HG03045 (cell line): Measurements from ENCODE around the gene FBN1.

Experiments
- ATAC-seq: cut with Tn5 transposase; IDR thresholded peaks from one replicate; pipeline ENCODE4 v1.9.1; 2021; ENCODE audit warnings: mild to moderate bottlenecking, moderate library complexity; ENCODE audit not compliant: unreplicated experiment

The FBN1 gene

DNA sequence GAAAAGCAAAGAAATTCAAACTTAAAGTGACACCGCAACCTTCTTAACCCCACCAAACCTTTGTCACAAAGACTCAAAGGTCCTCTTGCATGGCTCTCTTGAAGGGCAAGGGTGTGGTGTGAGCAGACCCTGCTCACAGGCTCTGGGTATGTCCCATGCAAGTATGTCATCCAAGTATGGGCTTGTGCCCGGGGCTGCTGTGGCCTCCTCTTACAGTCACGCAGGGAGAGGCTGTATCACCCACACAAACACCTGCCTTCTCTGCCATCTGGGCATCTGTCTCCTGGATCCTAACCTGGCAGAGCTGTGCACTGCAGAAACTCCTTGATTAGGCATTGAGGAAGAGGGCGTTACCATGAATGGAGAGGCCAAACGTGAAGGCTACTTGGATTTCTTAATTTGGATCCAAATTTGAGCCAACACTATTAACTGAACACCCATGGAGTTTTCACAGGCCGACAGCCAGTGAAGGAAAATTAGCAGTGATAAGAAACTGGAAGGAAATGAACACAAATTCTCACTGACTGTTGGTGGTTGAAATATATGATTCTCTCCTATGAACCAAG lies 167.6 kb downstream of the FBN1 start:
- ATAC-seq: no peak

DNA sequence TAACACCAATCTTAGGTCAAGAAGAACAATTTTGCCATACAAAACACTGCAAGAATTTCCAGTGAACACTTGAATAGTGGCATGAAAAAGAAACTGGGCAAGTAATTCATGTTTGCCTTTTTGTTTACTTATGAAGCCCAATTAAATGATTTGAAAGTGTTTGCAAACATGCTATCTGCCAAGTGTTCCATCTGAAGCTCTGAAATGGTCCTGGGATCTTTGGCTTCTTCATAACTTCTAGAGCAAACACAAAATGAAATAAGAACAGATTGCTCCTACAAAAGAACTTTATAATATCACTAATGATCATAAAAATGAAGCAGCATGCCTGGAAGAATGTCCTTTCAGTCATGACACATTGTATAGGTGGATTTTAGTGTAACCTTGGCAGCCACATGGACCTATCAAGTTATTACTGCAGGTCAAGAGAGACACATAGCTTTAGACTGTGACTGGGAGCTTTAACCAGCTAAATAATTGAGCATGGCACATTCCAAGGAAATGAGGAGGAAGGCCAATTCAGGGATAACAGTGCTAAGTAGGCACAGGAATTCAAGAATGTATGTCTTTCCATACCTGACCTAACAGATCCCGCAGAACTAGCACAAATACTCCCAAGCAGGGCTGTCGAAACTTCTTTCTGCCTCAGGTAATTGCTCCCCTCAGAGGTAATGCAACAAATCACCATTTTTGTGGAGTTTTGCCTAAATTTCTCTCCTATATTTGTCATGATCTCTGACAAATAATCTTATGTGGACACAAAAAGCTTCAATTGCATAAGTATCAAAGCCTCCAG lies 169.7 kb downstream of the FBN1 start:
- no peak for ATAC-seq

DNA sequence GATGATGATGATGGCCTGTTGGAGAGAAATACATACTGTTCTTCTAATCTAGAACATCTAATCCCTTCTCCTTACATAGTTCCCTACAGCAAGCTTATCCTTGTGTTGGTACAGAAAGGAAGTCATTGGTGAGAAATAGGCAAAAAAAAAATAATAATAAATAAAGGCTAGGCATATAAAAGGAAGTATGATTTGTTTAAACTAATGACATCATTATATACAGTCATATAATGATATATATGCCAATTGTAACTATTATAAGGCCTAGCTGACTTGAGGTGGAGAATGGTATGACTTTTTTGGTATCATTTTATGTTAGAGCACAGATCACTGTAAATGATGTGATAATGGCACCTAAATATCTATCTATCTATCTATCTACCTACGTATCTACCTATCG lies 171.8 kb downstream of the FBN1 start:
- no peak for ATAC-seq

DNA sequence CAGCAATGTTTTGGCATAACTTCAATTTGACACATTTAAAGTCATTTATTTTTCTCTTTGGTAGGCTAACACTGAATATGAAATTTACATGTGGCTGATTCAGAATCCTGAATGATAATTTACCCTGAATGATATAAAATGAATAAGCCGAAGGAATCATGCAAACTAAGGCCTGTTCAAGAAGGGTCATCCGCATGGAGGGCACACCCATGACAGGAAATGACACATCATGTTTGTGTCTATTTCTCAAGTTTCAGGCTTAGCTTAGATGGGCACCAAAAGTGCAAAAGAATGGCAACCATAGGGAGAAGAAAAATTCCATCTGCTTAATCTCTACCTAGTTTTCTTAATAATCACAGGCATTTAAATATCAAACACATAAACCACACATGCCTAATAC lies 172.8 kb downstream of the FBN1 start:
- no peak for ATAC-seq

DNA sequence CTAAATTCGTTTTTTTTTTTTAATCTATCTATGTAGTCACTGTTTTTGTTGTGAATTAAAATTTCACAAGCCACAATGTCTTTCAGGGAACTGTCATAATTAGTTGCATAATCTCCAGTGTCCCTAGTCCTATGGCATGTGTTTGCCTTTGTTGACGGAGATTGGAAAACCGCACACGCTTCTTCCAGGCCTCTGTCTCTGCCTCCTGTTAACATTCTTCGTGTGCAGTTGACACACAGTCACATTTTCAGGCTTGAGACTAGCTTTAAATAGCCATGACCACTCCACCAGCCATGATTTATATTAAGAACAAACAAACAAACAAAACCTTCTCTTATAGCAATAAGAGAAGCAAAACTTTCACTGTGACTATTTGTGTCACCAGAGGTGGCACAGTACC lies 174.4 kb downstream of the FBN1 start:
- ATAC-seq: no peak

DNA sequence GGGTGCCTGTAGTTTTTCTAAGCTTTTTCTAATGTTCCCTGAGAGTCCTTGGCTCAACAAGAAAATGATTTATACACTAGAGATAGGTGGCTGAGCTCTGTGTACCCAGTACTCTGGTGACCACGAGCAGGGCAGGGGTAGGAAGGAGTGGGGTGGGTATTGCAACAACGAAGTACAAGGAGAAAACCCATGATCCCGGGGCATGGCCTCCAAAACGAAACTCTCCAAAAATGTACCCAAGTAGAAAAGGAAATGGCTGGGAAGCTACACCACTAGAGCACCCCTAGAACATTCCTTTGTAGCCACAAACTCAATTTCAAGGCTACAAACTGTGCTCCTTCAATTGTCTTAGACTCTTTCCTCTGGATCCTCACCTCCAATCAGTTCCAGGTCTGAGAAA lies 175.4 kb downstream of the FBN1 start:
- no peak for ATAC-seq

DNA sequence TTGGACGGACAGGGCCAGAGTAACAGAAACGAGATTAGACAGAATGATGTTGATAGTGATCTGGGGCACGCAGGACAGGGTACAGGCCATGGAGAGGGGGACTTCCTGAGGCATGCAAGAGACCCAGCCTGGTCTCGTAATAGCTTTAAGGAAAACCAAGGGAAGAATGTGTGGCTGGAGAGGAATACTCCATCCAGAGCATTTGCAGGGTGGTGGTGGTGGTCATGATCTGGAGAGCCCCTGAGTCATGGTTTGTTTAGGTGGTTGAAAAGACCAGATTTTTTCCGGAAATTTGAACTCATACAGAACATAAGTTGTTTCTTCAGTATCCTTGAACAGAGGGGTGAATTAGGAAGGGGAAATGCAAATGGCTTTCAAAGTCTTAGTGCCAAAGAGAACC lies 175.8 kb downstream of the FBN1 start:
- ATAC-seq: no peak

DNA sequence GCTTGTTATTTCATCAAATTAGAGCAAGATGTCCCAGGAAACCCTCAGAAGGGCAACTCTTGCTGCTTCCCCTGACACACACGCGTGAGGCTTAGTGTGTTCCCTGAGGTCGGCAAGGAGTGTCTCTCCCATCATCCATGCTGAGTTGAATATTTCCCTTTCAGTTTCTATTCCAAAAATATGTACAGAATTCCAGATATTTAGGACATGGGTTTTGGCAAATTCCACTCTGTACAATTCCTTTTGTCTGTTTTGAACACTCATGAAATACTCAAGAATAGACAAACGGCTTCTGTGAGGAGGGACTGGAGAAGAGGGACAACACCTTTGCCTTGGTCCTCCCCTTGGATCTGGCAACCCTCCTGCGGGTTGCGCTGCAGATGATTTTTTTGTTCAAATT lies 176.2 kb downstream of the FBN1 start:
- no peak for ATAC-seq

DNA sequence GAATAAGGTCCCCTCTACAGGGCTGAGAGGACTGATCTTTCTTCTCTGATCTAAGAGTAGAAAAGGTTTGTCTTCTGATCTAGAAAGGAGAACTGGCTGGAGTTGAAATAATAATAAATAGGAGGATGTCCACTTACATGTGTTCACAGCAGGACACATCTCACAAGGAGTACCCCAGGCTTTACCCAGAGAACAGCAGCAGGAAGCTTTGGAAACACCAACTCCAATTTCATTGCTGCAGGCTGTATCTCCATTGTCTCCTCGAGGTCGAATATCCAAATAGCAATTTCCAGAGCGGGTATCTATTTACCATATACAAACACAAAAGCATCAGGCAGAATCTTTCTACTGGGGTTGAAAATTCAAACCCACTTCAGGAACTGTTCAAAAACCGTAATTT lies 177.7 kb downstream of the FBN1 start:
- ATAC-seq: no peak

DNA sequence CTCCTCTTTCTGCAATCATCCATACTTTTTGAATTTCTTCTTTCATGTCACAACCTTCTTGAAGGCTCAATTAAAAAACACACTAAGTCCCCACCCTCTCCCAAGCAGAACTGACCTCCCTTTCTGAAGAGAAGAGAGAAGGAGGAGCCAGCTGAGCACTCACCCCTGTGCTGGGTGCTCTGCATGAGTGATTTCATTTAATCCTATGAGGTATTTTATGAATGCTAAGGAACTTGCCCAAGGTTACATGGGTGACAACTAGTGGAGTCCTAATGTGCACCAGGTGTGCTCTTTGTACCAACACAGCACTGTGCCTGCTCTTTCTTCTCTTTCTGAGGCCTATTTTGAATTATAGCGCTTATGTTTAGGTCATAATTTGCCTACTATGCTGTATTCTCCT lies 178.7 kb downstream of the FBN1 start:
- ATAC-seq: no peak

DNA sequence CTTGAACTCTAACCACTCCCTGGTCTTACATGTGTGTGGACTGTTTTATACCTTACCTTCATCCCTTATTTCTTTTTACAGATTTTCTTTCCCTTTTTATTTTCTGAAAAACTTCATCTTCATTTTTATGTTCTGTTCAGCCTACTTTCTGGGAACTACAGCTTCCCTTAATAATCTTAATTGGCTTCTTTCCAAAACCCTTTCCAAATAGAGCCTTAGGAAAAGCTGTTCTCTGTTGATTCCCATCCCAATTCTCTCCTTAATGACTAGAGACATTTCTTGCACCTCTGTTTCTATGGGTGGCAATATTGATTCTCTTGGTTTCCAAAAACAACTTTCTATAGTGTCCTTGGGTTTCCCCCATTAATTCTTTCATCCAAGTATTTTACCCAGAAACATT lies 179.4 kb downstream of the FBN1 start:
- ATAC-seq: no peak

DNA sequence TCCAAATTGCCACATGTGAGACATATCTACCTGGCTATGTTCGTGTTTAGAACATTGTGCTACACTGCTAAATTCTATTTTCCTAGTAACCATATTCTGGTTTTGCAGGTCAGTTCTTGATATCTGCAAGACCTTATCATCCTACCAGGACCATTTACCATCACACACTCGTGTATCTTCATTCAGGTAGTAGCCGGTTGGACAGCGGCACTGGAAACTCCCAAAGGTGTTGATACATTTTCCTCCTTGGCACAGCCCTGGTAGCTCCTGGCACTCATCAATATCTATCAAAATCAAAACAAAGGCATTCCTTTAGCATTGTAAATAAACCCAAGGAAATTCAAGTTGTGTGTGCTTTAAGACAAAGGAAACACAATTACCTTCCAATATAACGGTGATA lies 180.1 kb downstream of the FBN1 start:
- ATAC-seq: no peak

DNA sequence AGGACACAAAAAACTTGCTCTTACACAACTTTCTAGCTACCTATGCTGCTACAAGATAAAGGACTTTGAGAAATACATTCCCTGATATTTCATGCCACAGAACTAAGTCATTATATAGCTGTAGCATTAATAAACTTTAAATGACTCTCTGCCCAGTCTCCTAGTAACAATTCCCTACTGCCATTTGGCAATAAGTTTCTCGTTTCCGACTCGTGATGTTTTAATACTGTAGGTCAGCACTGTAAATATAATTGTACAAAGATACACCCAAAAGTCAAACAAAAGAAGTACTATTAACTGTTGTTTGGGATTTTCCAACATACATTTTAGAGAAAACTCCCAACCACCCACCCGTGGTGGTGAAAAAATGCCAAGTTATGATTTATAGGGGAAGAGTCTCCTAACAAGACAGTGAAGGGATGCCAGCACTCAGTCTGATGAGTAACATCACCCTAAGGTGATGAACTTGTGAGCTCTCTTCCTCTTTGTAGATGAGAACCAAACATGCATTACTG lies 182.1 kb downstream of the FBN1 start:
- no peak for ATAC-seq

DNA sequence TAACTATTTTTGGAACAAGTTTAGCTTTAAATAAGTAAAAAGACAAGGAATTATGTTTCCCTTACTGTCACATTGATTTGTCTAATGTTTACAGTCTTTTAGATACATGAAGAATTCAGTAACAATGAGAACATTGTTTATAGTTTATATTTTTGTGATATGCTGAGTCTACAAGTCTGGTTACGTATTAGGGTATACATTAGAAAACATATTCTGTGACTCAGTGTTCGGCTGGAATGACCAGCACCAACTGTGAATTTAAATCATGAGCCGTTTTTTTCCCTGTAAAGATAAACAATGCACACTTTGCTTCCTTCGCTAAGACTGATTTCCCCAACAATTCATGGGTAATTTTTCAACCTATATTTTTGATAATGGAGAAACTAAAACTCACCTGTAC lies 182.8 kb downstream of the FBN1 start:
- ATAC-seq: no peak

DNA sequence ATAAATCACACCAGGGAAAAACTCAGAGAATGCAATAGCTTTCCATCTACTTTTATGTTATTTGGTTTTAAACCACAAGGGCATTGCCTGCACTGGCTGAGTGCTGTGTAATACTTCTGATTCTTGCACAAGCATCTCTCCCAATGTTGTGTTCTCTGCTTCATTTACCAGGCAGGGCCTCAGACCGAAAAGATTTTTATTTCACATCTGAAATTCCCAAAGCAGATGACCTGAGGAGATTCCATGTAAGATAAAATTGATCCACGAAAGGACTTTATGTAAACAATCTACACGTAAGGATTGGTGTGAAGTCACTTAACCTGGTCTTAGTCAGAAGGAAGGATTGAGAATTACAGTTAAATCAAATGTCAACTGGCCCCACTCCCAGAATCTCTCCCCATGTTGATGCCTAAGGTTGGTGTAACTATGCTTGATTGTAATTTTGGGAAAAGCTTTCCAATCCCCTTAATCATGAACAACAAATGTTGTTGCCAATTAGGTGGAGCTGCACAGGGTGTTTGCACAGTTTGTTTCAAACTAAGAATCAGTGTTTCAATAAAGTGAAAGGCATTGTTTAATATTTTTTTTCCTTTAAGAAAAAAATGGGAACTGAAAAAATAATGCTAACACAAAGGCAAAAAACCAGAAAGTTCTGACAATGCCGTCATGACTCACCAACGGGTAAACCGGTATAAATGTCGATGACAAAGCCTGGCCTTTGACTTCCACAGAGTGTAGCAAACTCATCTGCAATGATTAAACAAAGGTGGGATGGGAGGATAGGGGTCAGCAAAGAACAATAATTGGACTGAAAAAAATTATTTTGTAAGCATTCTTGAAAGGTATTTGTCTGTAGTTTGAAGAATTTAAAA lies 185.7 kb downstream of the FBN1 start:
- ATAC-seq: no peak

DNA sequence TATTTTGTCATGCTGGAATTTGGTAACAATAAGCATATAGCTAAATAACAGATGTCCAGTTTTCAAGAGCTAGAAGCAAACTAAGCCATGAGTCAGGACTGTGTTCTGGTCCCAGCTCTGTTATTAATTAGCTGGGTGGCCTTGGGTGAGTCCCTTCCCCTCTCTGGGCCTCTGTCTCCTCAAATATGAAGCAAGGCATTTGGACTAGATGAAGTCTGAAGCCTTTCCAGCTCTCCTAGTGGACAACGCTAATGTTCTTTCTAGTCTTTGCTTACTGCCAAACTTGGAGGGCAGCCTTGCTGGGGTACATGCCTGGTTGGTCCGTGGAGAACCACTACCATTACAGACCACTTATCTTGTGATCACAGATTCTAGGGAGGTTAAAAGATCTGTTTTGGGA lies 186.6 kb downstream of the FBN1 start:
- ATAC-seq: no peak

DNA sequence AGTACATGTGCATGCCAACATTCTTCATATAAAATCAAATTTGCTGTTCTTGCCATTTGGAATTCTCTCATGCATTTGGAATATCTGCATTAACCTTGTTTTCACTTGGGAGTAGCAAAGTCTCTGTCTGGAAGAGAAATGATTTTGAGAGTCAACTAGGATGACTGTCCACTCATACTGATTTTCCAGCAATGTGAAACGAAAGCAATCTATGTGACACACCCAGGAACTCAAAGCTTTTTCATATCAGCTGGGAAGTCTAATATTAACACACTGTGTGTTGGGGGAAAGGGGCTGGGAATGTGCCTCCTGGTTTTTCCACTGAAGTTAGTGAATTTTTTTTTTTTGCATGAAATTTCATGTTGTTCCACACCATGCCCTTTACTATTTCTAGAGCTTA lies 189.4 kb downstream of the FBN1 start:
- ATAC-seq: no peak

DNA sequence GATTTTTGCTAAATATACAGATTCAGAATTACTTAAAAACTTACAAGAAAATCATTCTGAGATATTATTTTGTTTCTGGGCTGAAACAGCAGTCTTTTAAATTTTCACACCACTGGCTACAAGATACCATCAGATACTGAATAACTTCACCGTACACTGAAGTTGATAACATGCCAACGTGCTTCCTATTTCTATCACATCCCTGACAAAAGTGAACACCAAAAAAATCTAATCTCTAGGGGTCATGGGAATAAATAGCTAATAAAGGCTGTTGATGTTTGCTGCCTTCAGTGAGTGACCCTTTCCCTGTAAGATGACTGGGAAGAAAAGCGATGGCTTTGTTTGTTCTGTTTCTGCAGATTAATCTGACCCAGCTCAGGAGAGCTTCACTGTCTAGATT lies 193.8 kb downstream of the FBN1 start:
- no peak for ATAC-seq

DNA sequence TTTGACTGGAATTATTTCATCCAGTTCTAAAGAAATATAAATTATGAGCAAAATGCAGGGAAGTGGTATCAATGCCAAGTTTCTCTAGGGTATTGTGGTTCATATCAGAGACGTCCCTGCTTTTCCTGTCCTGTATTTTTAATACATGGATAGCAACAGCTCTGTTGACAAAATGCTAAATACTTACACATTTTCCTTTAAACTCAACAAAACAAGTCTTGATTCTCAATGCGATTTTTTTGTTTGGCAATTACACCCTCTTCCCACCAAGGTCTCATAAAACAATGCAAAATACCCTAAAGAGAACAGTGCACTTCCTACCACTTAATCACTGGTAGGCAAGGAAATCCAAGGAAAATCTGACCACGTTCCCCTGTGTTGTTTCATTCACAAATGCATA lies 194.3 kb downstream of the FBN1 start:
- no peak for ATAC-seq

DNA sequence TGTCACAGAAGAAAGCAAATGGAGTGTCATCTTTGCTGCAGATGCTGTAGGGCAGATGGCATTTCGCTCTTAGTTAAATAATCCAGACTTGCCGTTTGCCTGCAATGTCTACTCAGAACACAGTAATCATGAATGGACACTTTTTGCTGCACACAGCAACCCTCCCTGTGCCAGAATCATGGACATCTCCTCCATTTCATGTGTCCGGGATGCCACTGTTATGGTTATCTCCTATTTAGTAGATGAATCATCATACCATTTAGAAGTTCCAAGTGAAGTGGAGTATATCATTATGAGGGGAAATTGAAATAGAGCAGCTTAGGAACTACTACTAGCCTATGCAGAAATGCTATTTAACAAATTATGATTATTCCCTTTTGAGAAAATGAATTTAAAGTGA lies 195.8 kb downstream of the FBN1 start:
- ATAC-seq: no peak

DNA sequence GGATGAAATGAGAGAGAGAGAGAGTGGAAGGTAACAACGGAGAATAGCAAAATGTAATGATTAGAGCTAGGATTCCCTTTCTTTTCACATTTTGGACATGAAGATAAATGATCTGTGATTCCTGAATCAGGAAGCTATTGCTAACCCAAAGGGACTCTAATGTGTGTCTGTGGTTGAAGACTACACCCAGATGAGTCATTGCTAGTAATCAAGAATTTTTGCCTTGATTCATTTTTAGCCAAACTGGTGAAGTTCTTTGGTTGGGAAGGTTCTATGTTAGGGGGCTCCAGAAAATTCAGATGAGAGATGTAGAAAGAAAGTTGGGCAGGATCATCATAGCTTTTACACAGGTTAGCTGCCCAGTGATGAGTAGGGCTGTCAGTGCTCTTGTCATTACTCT lies 197.9 kb downstream of the FBN1 start:
- ATAC-seq: no peak

DNA sequence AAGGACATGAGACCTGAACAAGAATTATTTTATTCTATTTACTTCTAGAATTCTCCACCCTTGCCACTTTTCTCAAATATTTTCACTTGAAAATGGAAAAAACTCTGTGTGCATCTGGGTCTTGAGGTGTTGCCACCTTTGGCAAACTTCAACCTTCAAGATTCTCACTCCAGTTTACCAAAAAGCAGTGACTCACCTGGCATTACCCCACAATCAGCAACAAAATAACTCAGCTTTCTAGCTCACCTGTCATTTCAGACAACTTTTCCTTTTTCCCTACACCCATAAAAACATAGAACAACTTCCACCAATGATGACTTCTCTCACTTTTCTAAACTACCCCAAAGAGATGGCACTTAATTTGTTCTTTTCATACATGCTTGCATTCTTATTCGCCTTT lies 198.5 kb downstream of the FBN1 start:
- no peak for ATAC-seq
